GM23338 (cell line): Measurements from ENCODE around the gene SGO2. TPM values are rescaled to one million over a fixed set of nuclear protein-coding genes. Genes with fewer than 3 reads are reported as not detected.

ENCODE experiments used
- ATAC-seq: fragments of 200-7000 bp; cut with Tn5 transposase; 3 replicates; pipeline ENCODE4 v1.9.1; 2020
- DNase-seq: peaks from one replicate; pipeline ENCODE4 v3.0.0-alpha.2; 2015; ENCODE audit warnings: low spot score
- H2AFZ ChIP-seq: fragments of 200-600 bp; sonication (generic); 2 replicates; pipeline ENCODE4 v1.8.0; 2016; ENCODE audit warnings: antibody characterized with exemption, mild to moderate bottlenecking, moderate library complexity
- H3F3A ChIP-seq: fragments of 200-600 bp; sonication (generic); replicated peaks from 2 replicates; pipeline ENCODE4 v1.8.0; 2017; ENCODE audit warnings: antibody characterized with exemption, mixed run types, low read depth
- H3K27ac ChIP-seq: fragments of 200-600 bp; sonication (generic); 2 replicates; pipeline ENCODE4 v1.6.1; 2016; ENCODE audit warnings: low read depth
- H3K27me3 ChIP-seq: fragments of 200-600 bp; sonication (generic); 2 replicates; pipeline ENCODE4 v1.8.0; 2016; ENCODE audit warnings: mild to moderate bottlenecking, mixed run types, moderate library complexity; ENCODE audit not compliant: insufficient read depth
- H3K36me3 ChIP-seq: fragments of 200-600 bp; sonication (generic); 2 replicates; pipeline ENCODE4 v1.8.0; 2016; ENCODE audit warnings: mild to moderate bottlenecking; ENCODE audit not compliant: insufficient read depth
- H3K4me1 ChIP-seq: fragments of 200-600 bp; sonication (generic); 2 replicates; pipeline ENCODE4 v1.8.0; 2016; ENCODE audit warnings: mild to moderate bottlenecking, moderate library complexity; ENCODE audit not compliant: insufficient read depth
- H3K4me2 ChIP-seq: fragments of 200-600 bp; sonication (generic); 2 replicates; pipeline ENCODE4 v1.7.1; 2017; ENCODE audit warnings: mixed run types
- H3K4me3 ChIP-seq: fragments of 200-600 bp; sonication (generic); 2 replicates; pipeline ENCODE4 v1.6.1; 2016; ENCODE audit warnings: mixed run types
- H3K79me2 ChIP-seq: fragments of 200-600 bp; sonication (generic); replicated peaks from 2 replicates; pipeline ENCODE4 v1.8.0; 2017; ENCODE audit warnings: mild to moderate bottlenecking; ENCODE audit not compliant: insufficient read depth
- H3K9me2 ChIP-seq: fragments of 200-600 bp; sonication (generic); 2 replicates; pipeline ENCODE4 v1.8.0; 2017; ENCODE audit not compliant: insufficient read depth
- H4K20me1 ChIP-seq: fragments of 200-600 bp; sonication (generic); replicated peaks from 2 replicates; pipeline ENCODE4 v1.8.0; 2017; ENCODE audit warnings: mild to moderate bottlenecking; ENCODE audit not compliant: insufficient read depth
- H3K27ac Mint-ChIP-seq: 2 replicates; pipeline ENCODE4 v1.8.0; 2020; ENCODE audit warnings: inconsistent platforms, mild to moderate bottlenecking, moderate library complexity, mixed read lengths
- H3K27me3 Mint-ChIP-seq: 3 replicates; pipeline ENCODE4 v1.8.0; 2022; ENCODE audit warnings: low read depth, mild to moderate bottlenecking, moderate library complexity, mixed read lengths, inconsistent platforms; ENCODE audit not compliant: insufficient read depth, poor library complexity
- H3K36me3 Mint-ChIP-seq: 3 replicates; pipeline ENCODE4 v1.8.0; 2021; ENCODE audit warnings: low read depth, mild to moderate bottlenecking, inconsistent platforms, moderate library complexity, mixed read lengths
- H3K4me1 Mint-ChIP-seq: 3 replicates; pipeline ENCODE4 v1.8.0; 2020; ENCODE audit warnings: mild to moderate bottlenecking, inconsistent platforms, mixed read lengths
- H3K4me3 Mint-ChIP-seq: 3 replicates; pipeline ENCODE4 v1.8.0; 2021; ENCODE audit warnings: moderate library complexity, mild to moderate bottlenecking, inconsistent platforms, mixed read lengths
- H3K9me3 Mint-ChIP-seq: 3 replicates; pipeline ENCODE4 v1.8.0; 2020; ENCODE audit warnings: moderate library complexity, mild to moderate bottlenecking, inconsistent platforms, mixed read lengths
- CREB1 ChIP-seq: fragments of 250-450 bp; sonication (Bioruptor Pico); IDR thresholded peaks from 2 replicates; pipeline ENCODE4 v1.5.0; 2020; ENCODE audit warnings: low read depth, mild to moderate bottlenecking, moderate library complexity
- EZH2 ChIP-seq: fragments of 200-600 bp; sonication (generic); IDR thresholded peaks from one replicate; pipeline ENCODE4 v1.8.0; 2017; ENCODE audit warnings: antibody characterized with exemption, mild to moderate bottlenecking, low read depth; ENCODE audit not compliant: unreplicated experiment
- EZH2phosphoT487 ChIP-seq: fragments of 200-600 bp; sonication (generic); IDR thresholded peaks from one replicate; pipeline ENCODE4 v1.8.1; 2018; ENCODE audit warnings: antibody characterized with exemption; ENCODE audit not compliant: unreplicated experiment
- POLR2AphosphoS5 ChIP-seq: IDR thresholded peaks from 2 replicates; pipeline ENCODE4 v1.6.1; 2016; ENCODE audit warnings: antibody characterized with exemption, low read depth
- STAT1 ChIP-seq: IDR thresholded peaks from one replicate; pipeline ENCODE4 v1.6.1; 2016; ENCODE audit warnings: antibody characterized with exemption; ENCODE audit not compliant: unreplicated experiment
- ZNF114 ChIP-seq: fragments of 250-450 bp; sonication (Bioruptor Pico); IDR thresholded peaks from 2 replicates; pipeline ENCODE4 v1.5.0; 2020; ENCODE audit warnings: mild to moderate bottlenecking, moderate library complexity
- ZNF331 ChIP-seq: fragments of 250-450 bp; sonication (Bioruptor Pico); IDR thresholded peaks from 2 replicates; pipeline ENCODE4 v1.5.0; 2020; ENCODE audit warnings: low read depth, mild to moderate bottlenecking, moderate library complexity
- polyA plus RNA-seq: library from polyadenylated mRNA; unstranded; fragments of >200 nt; fragmentation: Nextera tagmentation; extraction: Ambion mirVana; gene quantifications from 2 replicates; pipeline ENCODE4 v1.2.1, GENCODE V29; 2016
- total RNA-seq: library from RNA; depleted of rRNA; stranded (reverse); fragments of >200 nt; shearing (Covaris generic); gene quantifications from 2 replicates; pipeline ENCODE4 v1.2.3, GENCODE V29; 2014
- TF ChIP-seq, protein P1 (sequence below): IDR thresholded peaks from one replicate; pipeline ENCODE4 v1.6.1; 2018; ENCODE audit warnings: antibody characterized with exemption; ENCODE audit not compliant: unreplicated experiment
- TF ChIP-seq, protein P2 (sequence below), 2 experiments: fragments of 200-600 bp in 1 of 2; sonication (generic) in 1 of 2; conservative IDR thresholded peaks; 2 replicates each; pipeline versions ENCODE4 v1.5.1 to v1.6.1; 2016 to 2017; ENCODE audit warnings: antibody characterized with exemption in 2 of 2, low read depth in 2 of 2, mild to moderate bottlenecking in 2 of 2, moderate library complexity in 1 of 2
- TF ChIP-seq, protein P3 (sequence below): IDR thresholded peaks from 2 replicates; pipeline ENCODE4 v1.6.1; 2016; ENCODE audit warnings: antibody characterized with exemption

The SGO2 gene
- total and polyA plus RNA-seq, 2 experiments from 2014 or later = 32.6 to 47.7 TPM

DNA sequence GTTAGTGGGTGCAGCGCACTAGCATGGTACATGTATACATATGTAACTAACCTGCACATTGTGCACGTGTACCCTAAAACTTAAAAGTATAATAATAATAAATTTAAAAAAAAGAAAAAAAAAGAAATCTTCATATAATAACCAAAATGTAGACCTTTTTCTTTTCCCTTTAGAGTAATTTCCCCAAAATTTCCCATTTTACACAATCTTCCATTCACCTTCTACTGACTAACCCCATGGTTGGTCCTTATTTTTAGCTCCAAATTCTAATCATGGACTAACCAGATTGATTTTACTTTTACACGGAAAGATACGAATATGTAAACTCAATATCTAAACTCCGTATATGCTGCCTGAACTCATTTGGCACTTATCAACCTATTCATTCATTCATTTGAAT is 23.8 kb upstream of the SGO2 start:
- Mint-ChIP-seq H3K36me3 (peaks cover 7% of the 10 kb centered on the region; the same call in 1 of the 3 replicates), H3K4me1 (no peaks in the 10 kb centered on the region), H3K27me3 (no peaks in the 10 kb centered on the region), H3K27ac (no peak overlapping the region), H3K4me3 (no peak overlapping the region), H3K9me3 (peaks cover 2% of the 10 kb centered on the region; the same call in 1 of the 3 replicates)
- no peaks in the 10 kb centered on the region for H3K9me2 ChIP-seq
- H3K36me3 ChIP-seq = no peaks in the 10 kb centered on the region
- ATAC-seq = no peak
- no peak for DNase-seq
- no peak overlapping the region for H3K4me3 ChIP-seq
- H2AFZ ChIP-seq = no peak overlapping the region
- H3F3A ChIP-seq = no peaks in the 10 kb centered on the region
- H3K27ac ChIP-seq = no peak overlapping the region
- H4K20me1 ChIP-seq = no peaks in the 10 kb centered on the region
- H3K4me1 ChIP-seq = no peaks in the 10 kb centered on the region
- no peaks in the 10 kb centered on the region for H3K27me3 ChIP-seq
- no peak for TF ChIP-seq EZH2
- TF ChIP-seq POLR2AphosphoS5 = no peak
- no peaks in the 10 kb centered on the region for H3K79me2 ChIP-seq
- H3K4me2 ChIP-seq = no peak overlapping the region

DNA sequence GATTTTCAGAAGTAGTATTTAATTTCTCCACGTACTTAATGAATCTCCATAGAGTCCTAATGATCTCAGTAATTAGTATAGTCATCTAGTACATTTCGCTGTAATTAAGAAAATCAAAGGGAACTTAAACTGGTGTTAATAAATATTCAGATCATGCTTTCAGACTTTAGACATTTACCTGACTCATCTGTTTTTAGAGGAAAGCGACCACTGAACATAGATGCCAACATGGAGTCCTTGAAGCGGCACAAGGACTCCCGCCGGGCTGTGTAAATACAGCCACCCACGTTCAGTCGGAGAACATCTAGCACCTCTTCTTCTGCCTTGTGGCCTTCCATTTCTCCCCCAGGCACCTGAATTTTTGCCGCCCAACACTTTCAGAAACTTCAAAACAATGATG is 19.3 kb upstream of the SGO2 start:
- H3K79me2 ChIP-seq = no peaks in the 10 kb centered on the region
- H3K4me2 ChIP-seq = no peak overlapping the region
- H4K20me1 ChIP-seq = no peaks in the 10 kb centered on the region
- no peaks in the 10 kb centered on the region for H3K9me2 ChIP-seq
- DNase-seq = no peak
- H3K27ac Mint-ChIP-seq = no peak overlapping the region
- H3K4me1 ChIP-seq = peaks cover 11% of the 10 kb centered on the region; the same call in 1 of the 2 replicates
- peaks cover 4% of the 10 kb centered on the region; the same call in 2 of the 3 replicates for H3K36me3 Mint-ChIP-seq
- H3K4me3 Mint-ChIP-seq = no peak overlapping the region
- no peaks in the 10 kb centered on the region for H3K27me3 ChIP-seq
- 0 out of 2 replicates have a peak, but pooled peaks cover 5% of the 10 kb centered on the region for H3F3A ChIP-seq
- H3K9me3 Mint-ChIP-seq = 0 out of 3 replicates have a peak, but pooled peaks cover 2% of the 10 kb centered on the region
- H3K4me3 ChIP-seq = no peak overlapping the region
- H3K36me3 ChIP-seq = no peaks in the 10 kb centered on the region
- H3K27me3 Mint-ChIP-seq = no peaks in the 10 kb centered on the region
- H3K27ac ChIP-seq = no peak overlapping the region
- ATAC-seq = no peak
- H2AFZ ChIP-seq = no peak overlapping the region
- peaks cover 7% of the 10 kb centered on the region for H3K4me1 Mint-ChIP-seq
- no peak for TF ChIP-seq EZH2phosphoT487
- no peak for TF ChIP-seq ZNF114 (CRISPR knock-in tag)
- TF ChIP-seq CREB1 (CRISPR knock-in tag) = no peak
- TF ChIP-seq, protein P1, sequence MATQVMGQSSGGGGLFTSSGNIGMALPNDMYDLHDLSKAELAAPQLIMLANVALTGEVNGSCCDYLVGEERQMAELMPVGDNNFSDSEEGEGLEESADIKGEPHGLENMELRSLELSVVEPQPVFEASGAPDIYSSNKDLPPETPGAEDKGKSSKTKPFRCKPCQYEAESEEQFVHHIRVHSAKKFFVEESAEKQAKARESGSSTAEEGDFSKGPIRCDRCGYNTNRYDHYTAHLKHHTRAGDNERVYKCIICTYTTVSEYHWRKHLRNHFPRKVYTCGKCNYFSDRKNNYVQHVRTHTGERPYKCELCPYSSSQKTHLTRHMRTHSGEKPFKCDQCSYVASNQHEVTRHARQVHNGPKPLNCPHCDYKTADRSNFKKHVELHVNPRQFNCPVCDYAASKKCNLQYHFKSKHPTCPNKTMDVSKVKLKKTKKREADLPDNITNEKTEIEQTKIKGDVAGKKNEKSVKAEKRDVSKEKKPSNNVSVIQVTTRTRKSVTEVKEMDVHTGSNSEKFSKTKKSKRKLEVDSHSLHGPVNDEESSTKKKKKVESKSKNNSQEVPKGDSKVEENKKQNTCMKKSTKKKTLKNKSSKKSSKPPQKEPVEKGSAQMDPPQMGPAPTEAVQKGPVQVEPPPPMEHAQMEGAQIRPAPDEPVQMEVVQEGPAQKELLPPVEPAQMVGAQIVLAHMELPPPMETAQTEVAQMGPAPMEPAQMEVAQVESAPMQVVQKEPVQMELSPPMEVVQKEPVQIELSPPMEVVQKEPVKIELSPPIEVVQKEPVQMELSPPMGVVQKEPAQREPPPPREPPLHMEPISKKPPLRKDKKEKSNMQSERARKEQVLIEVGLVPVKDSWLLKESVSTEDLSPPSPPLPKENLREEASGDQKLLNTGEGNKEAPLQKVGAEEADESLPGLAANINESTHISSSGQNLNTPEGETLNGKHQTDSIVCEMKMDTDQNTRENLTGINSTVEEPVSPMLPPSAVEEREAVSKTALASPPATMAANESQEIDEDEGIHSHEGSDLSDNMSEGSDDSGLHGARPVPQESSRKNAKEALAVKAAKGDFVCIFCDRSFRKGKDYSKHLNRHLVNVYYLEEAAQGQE = no peak
- TF ChIP-seq EZH2 = no peak
- TF ChIP-seq, protein P2, sequence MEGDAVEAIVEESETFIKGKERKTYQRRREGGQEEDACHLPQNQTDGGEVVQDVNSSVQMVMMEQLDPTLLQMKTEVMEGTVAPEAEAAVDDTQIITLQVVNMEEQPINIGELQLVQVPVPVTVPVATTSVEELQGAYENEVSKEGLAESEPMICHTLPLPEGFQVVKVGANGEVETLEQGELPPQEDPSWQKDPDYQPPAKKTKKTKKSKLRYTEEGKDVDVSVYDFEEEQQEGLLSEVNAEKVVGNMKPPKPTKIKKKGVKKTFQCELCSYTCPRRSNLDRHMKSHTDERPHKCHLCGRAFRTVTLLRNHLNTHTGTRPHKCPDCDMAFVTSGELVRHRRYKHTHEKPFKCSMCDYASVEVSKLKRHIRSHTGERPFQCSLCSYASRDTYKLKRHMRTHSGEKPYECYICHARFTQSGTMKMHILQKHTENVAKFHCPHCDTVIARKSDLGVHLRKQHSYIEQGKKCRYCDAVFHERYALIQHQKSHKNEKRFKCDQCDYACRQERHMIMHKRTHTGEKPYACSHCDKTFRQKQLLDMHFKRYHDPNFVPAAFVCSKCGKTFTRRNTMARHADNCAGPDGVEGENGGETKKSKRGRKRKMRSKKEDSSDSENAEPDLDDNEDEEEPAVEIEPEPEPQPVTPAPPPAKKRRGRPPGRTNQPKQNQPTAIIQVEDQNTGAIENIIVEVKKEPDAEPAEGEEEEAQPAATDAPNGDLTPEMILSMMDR (conservative IDR thresholded peaks at IDR 0.05; ENCODE audit: low read depth in 2 of 2) = no peak
- no peak for TF ChIP-seq ZNF331 (CRISPR knock-in tag)
- TF ChIP-seq STAT1 = no peak
- TF ChIP-seq POLR2AphosphoS5 = no peak
- TF ChIP-seq, protein P3, sequence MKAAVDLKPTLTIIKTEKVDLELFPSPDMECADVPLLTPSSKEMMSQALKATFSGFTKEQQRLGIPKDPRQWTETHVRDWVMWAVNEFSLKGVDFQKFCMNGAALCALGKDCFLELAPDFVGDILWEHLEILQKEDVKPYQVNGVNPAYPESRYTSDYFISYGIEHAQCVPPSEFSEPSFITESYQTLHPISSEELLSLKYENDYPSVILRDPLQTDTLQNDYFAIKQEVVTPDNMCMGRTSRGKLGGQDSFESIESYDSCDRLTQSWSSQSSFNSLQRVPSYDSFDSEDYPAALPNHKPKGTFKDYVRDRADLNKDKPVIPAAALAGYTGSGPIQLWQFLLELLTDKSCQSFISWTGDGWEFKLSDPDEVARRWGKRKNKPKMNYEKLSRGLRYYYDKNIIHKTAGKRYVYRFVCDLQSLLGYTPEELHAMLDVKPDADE = no peak
